ENCODE measurements around the gene KLC3.
"Not testable (repeated sequence)": the region's sequence is repeated elsewhere in the genome, so short reads cannot be mapped to it uniquely, and the experiment has no call there.

KLC3 gene

DNA sequence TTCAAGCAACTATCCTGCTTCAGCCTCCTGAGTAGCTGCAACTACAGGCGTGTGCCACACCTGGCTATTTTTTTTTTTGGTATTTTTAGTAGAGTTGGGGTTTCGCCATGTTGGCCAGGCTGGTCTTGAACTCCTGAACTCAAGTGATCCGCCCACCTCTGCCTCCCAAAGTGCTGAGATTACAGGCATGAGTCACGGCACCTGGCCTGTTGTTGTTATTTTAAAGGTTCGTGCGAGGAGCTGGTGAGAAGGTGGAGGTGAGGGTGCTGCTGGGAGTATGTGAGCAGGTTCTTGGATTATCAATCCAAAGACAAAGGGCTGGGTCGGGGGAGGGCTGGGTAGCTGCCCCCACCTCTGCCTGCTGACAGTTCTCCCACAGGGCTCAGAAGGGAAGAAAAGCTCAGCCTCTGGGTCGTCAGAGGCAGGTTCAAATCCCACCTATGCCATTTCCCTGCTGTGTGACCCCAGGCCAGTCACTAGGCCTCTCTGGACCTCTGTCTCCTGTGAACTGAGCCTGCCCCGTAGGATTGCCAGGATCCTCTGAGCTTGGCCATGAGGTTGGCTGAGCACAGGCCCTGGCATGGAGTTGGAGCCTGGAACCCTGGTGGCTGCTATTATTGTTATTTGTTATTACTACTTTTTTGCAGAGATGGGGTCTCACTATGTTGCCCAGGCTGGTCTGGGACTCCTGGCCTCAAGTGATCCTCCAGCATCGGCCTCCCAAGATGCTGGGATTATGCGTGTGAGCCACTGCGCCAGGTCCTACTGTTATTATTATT lies 19.4 kb upstream of the KLC3 start:
- DNase-seq, result no peak

DNA sequence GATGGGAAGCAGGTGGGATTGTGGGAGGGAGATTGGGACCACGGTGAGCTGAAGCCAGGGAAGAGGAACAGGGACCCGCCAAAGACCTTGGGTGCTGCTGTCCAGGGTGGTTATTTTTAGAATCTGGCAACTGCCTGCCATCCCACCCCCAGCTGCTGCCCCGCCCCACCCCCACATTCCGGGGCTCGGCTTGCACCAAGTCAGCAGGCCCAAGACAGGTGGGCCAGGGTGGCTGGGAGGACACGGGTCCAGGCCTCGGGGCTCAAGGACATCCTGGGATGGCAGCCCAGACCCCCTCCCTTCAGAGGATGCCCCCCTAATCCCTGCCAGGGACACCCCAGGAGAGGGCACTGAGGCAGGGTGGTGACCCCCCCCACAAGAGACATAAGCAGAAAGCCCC lies 18.7 kb upstream of the KLC3 start:
- no peak for DNase-seq

DNA sequence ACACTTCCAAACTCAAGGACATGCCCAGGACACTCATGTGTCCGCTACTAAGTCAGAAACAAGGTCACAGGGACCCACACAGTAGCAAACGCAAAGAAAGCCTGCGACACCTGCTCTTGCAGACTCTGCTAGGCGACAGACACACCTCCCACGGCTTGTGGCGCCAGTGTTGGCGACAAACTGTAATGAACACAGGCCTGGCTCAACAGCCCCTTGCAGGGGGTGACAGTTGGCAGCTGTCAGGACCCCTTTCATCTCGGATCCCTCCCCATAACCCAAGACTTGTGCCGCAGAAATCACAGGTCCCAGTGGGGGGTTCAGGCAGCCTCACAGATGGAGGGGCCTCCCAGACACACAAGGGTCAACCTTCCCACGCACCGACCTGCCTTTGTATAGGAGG lies 18.2 kb upstream of the KLC3 start:
- DNase-seq, result no peak

DNA sequence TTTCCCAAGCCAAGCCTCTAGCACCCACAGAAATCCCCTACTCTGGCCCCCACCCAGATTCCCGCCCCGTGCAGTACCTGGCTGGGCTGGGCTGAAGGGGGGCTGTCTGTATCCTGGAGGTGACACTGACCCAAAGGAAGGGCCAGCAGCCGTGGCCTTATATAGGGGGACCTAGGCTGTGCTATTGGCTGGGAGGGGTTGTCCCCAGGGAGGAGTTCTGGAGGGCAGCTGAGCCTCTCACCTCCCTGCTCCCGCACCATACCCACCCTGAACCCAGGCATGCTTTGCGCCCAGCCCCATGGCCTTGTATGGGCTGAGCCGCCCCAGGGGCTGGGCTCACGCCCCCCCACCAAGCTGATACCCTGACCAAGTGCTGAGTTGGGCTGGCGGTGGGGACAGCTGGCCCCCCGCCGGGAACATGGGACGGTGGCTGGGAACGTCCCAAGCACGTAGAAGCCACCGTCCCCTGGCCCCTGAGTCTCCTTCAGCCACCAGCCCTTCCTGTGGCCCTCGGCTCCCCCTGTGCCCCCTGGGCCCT lies 17.7 kb upstream of the KLC3 start, which contains the start of gene CKM:
Gene CKM (minus strand): TSS at position 132 of the 538 bp plus-strand sequence. CDS start 3,162 bp downstream, outside the sequence.
- no peak for DNase-seq

DNA sequence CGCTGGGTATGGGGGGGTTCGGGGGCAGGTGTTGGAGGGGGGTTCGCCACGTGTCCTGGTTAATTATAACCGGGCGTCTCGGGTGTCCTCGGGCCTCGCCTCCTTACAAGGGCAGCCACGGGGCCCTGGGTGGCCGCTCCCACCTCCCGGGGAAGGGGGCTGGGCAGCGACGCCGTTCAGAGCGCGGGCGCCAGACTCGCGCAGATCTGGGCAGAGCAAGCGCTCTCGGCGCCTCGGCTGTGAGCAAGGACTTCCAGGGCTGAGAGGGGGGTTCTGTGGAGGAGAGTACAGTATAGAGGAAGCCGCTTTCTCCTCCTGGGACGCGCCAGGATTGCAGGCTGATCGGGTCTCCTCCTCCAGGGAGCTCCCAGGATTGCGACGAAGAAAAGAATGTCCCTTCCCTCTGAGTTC lies 16.9 kb upstream of the KLC3 start:
- no peak for DNase-seq

DNA sequence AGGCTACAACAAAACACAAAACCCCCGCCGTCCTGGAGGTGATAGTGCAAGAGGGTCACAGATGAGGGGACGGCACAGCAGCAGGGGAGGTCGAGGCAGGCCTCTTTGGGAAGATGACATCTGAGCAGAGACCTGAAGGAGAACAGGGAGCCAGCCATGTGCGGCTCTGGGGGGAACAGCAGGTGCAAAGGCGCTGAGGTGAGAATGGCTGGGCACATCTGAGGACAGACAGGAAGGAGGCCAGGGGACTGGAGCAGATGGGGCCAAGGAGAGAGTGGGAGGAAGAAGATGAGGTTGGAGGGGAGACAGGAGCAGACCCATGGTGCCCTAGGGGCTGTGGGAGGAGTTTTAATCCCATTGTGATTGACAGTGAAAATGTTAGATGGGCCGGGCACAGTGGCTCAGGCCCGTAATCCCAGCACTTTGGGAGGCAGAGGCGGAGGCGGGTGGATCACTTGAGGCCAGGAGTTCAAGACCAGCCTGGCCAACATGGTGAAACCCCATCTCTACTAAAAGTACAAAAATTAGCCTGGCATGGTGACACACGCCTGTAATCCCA lies 16.1 kb upstream of the KLC3 start:
- no peak for DNase-seq

DNA sequence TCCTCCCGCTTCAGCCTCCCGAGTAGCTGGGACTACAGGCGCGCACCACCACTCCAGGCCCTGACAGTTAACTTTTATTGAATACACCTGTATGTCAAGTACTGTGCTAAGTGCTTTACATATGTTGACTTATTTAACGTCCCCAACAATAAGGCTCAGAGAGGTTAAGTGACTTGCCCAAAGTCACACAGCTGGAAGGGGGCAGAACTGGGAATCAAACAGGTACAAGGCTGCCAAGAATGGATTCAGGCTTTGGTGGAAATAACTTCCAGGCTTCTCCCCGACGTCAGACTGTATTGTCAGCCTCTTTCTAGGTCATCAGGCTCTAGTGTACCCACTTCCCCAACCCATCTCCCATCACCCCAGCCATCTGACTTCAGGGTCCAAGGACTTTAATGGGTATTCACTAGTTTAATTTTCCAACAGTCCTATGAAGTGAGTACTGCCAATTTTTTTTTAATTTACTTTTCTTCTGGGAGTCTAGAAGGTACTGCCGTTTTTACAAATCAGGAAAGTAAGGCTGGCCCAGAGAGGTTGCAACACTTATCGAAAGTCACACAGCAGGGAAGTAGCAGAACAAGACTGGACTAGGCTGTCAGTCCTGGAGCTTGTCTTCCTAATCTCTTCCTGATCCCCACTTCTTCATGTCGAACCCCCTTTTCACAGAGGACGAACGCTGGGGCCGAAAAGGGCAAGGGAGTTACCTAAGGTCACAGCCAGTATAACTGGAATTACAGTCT lies 13.0 kb upstream of the KLC3 start:
- DNase-seq, result no peak

DNA sequence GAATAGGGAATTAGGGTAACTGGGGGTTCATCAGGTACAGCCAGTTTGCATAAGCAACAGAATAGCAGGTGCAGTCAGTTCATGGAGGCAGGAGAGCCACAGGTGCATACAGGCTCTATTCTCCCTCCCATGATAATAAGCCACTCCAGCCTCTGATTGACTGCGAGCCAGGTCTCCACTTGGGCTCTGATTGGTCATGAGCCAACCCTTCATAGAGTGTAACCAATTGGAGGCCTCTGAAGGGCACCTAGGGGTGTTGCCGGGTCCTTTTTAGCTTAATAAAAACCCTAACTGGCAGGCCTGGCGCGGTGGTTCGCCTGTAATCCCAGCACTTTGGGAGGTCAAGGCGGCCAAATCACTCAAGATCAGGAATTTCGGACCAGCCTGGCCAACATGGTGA lies 9.1 kb upstream of the KLC3 start:
- DNase-seq, result no peak

DNA sequence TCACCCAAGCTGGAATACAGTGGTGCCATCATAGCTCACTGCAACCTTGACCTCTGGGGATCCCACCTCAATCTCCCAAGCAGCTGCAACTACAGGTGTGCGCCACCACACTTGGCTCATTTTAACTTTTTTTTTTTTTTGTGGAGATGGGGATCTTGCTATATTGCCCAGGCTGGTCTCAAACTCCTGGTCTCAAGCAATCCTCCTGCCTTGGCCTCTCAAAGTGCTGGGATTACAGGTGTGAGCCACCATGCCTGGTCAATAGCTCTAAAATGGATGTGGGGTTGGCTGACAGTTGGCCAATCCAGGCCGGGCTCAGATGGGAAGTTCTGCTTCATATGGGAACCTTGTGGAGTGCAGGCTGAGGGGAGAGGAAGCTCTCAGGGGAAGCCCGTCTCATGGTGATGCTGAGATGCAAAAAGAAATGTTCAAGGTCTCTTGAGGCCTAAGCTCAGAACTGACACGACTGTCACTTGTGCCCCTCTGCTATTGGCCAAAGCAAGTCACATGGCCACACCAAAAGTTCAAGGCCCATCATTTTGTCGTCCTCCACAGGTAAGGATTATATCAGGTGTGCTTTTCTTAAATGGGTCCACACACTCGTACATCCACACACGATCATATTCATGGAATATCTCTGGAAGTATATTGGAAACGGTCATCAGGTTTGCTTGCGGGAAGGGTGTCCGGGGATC lies 6.8 kb upstream of the KLC3 start:
- no peak for DNase-seq

DNA sequence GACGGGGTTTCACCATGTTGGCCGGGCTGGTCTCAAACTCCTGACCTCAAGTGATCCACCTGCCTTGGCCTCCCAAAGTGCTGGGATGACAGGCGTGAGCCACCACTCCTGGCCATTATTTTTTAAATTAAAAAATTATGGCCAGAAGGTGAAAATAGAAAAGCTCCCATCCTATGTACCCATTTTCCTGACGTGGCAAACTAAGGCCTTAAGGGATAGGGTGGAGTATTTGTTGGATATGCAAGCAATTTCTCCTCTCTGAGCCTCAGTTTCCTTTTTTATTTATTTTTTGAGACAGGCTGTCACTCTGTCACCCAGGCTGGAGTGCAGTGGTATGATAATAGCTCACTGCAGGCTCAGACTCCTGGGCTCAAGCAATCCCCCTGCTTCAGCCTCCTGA lies 5.7 kb upstream of the KLC3 start:
- DNase-seq, result not testable (repeated sequence)

DNA sequence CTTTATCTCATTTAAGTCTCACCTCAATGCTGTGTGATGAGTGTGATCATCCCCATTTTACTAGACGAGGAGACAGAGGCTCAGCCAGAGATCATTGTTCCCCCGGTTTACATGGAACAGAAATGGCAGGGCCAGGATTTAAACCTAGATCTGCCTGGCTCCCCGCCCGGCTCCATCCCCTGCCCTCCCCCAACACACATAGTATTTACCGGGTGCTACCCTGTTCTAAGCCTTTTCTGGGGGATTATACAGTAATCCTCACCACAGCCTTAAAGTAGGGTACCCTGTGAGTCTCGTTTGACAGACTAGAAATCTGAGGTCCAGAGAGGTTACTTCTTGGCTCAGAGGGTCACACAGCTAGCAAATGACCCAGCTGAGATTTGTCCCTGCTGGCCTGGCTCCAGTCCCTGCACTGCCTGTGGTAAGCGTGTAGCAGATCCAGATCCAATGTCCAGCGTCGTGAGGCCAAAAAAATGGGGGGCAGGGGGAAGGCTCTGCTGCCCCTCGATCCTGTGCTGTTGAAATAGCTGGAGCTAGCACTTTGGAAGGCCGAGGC lies 3.8 kb upstream of the KLC3 start:
- no peak for DNase-seq

DNA sequence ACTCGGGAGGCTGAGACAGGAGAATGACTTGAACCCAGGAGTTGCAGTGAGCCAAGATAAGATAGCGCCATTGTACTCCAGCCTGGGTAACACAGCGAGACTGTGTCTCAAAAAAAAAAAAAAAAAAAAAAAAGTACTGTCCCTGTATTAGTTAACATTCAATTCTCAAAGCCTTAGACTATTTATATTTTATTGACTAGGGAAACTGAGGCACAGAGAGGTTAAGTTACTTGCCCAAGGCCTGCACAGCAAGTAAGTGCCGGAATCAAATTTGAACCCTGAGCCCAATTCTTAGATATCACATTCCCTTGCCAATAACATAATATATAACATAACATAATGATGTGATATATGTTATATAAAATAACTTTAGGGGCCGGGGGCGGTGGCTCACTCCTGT lies 921 bp upstream of the KLC3 start:
- no peak for DNase-seq

DNA sequence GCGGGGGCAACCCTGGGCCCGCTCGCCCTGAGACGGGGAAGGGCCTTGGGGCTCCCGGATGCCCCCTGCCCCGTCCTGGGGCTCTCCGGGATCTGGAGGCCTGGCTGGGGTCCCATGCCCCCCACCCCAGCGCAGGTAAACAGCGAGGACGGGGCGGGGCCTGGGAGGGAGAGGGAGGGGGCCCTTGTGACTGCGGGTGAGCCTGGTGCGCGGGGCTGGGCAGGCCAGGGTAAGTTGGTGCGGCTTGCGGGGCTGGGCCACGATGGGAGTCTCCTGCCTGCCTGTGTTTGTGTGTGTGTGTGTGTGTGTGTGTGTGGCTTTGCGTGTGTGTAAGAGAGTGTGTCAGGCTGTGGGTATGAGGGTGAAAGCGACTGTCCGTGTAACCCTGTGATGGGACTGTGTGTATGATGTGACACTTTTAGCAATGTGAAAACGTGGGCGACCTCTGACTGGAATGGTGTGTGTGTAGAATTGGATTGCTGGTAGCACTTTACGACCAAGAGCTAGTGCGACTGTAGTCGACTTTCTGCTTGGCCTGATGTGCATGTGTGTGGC lies 426 bp downstream of the KLC3 start:
- no peak for DNase-seq

DNA sequence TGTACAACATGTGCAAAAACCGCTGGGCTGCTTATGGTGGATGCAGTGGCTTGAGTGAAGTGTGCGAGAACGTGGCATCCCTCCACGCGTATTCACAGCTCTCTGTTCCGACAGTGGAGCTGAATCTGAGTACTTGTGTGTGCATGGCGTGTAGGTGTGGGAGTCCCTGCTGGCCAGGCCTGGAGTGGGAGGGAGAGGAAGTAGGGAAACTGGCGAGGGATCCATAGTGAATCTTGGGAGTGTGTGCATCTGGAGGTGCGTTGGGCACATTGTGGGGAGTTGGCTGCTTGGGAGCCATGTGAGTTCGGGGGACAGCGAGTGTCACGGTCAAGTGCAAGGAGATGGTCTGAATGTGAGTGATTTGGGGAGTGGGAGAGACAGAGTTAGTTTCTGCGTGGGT lies 2.4 kb downstream of the KLC3 start:
- DNase-seq, result no peak

DNA sequence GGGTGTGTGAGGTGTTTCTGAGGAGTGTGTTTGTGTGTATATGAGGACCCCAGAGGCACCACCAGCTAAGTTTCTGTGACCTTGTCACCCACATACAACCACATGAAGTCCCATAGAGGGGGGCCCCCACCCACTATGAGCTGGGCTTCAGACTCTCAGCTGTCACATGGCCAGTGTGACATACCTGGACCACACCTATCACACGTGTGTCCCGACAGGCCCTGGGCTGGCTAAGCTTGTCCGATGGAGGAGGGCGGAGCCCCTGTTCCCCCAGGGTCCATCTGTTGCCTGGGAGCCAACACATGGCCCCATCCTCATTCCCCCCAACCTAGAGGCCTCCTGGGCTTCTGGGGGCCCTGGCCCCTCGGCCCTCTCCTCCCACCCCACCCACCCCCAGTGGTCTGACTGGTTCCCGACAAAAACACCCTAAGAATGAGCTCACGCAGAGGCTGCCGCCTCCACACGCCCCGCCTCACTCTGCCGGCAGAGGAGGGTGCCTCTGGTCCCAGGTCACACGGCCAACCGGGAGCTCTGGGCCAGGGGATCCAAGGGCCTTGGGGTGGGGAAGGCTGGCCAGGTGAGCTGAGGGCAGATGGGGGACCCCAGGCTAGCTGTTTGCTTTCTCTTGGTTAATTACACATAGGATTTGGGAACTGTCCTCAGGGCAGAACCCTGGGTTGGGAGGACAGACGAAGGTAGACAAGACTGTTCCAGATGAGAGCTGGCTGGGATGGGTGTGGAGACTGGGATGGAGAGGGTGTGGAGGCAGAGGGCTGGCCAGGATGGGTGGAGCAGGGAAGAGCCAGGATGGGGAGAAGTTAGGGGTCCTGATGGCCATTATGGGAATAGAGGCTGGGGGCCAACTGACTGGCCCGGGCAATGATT lies 4.3 kb downstream of the KLC3 start:
- DNase-seq, result no peak

DNA sequence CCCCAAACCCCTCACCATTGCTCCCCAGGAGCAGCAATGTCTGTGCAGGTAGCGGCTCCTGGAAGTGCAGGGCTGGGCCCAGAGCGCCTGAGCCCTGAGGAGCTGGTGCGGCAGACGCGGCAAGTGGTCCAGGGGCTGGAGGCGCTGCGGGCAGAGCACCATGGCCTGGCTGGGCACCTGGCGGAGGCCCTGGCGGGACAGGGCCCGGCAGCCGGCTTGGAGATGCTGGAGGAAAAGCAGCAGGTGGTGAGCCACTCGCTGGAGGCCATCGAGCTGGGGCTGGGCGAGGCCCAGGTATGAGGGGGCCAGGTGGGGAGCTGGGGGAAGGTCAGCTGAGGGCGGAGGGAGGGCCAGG lies 4.9 kb downstream of the KLC3 start:
- no peak for DNase-seq

DNA sequence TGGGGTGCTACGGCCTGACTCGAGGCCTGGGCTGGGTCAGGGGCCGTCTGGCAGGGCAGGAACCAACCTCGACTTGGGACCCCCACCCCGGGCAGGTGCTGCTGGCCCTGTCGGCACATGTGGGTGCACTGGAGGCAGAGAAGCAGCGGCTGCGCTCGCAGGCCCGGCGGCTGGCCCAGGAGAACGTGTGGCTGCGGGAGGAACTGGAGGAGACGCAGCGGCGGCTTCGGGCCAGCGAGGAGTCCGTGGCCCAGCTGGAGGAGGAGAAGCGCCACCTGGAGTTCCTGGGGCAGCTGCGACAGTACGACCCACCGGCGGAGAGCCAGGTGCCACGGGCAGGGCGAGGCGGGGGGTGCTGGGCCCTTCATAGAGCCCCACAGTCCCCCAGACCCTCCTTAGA lies 5.9 kb downstream of the KLC3 start:
- no peak for DNase-seq

DNA sequence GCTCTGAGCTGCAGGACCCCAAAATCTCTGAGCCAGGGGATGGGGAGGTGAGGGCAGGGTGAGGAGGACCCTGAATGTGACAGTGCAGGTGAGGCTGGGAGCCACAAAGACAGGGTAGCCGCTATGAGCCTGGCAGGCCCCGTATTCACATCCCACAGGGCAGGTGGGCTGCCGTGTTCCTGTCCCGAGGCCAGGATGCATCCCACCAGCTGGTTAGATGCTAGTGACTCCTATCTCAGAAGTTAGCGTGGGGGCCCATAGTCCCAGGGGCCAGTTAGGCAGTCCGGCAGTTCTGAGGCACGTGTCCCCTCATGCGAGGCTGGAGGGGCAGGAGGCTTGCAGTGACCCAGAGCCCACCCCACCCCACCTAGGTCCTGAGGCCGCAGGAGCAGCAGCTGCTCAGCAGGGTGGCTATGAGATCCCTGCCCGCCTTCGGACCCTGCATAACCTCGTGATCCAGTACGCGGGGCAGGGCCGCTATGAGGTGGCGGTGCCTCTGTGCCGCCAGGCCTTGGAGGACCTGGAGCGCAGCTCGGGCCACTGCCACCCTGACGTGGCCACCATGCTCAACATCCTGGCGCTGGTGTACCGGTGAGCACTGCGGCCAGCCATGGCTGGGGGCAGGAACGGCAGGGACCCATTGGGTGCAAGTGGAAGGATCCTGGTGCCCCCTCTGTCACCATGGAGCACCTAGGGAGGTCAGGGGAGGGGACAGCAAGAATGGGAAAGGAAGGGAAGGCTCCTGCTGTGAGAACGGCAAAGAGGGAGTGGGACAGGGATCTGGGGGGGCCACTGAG lies 7.2 kb downstream of the KLC3 start:
- no peak for DNase-seq

DNA sequence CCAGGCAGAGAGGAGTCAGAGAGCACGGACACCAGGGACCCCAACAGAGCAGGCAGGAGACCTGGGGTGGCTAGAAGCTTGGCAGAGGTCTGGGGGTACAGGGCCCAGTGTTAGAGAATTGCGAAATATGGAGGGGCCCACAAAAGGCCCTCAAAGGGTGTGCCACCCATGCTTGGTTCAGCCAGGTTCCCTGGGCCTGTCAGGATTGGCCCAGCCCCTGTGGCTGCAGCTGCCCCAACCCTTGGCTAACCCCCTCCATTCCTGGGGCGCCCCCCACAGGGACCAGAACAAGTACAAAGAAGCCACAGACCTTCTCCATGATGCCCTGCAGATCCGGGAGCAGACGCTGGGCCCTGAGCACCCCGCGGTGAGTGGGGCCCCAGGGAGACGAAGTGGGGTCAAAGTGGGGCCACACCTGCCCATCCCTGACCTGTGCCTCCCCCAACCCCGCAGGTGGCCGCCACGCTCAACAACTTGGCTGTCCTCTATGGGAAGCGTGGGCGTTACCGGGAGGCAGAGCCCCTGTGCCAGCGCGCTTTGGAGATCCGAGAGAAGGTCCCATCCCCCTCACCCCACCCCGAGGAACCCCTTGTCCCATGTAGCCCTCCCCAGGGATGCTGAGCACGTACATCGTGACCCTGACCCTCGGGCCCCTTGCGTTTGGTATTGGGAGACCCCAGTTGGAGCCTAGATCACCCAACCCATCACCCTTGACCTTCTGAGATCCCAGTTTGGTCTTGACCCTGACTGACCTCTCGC lies 8.0 kb downstream of the KLC3 start:
- DNase-seq, result no peak

DNA sequence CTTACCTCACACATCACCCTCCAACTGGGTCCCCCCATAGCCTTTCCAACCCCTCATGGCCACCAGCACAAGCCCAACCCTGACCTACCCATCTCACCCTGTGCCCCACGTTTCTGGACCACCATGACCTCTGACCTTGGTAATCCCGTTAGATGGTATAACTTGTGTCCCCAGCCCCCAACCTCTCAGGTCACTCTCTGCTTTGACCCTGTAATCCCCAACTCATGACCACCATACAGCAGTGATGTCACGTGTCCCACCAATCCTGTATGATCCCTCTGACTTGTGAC lies 8.5 kb downstream of the KLC3 start:
- DNase-seq, result no peak

All from activated gamma-delta T cell treated with Interleukin-2 at 50 U/mL for 16 hours (primary cell).